Breast epithelium (tissue), 4 donors: Measurements from ENCODE around the gene PUSL1. TPM values are rescaled to one million over a fixed set of nuclear protein-coding genes. Genes with fewer than 3 reads are reported as not detected.

Experiments used
- DNase-seq, 2 donors: peaks; one replicate each; pipeline ENCODE4 v3.0.0-alpha.2; 2019; ENCODE audit warnings: low spot score in 2 of 2
- H3K27ac ChIP-seq, 2 donors: fragments of 200-600 bp; sonication (generic) in 1 of 2; one replicate each; pipeline ENCODE4 v1.5.1; 2016 to 2019; ENCODE audit warnings: mild to moderate bottlenecking in 1 of 2
- H3K27me3 ChIP-seq, 2 donors: fragments of 200-600 bp; sonication (generic) in 1 of 2; one replicate each; pipeline versions ENCODE4 v1.5.1 to v1.6.0; 2017 to 2019; ENCODE audit warnings: control low read depth in 1 of 2, mild to moderate bottlenecking in 1 of 2
- H3K36me3 ChIP-seq: fragments of 200-600 bp; one replicate; pipeline ENCODE4 v1.5.1; 2019
- H3K4me1 ChIP-seq, 2 donors: fragments of 200-600 bp; sonication (generic); one replicate each; pipeline ENCODE4 v1.5.1; 2016 to 2019; ENCODE audit warnings: control low read depth in 1 of 2
- H3K4me3 ChIP-seq, 3 donors: fragments of 200-600 bp; sonication (generic); 1 replicate in 2 of 3; 2 replicates in 1 of 3; pipeline ENCODE4 v1.5.1; 2016 to 2019; ENCODE audit warnings: mild to moderate bottlenecking in 3 of 3, moderate library complexity in 2 of 3
- H3K9me3 ChIP-seq, 2 donors: fragments of 200-600 bp; sonication (generic) in 1 of 2; one replicate each; pipeline ENCODE4 v1.5.1; 2016 to 2019; ENCODE audit warnings: control low read depth in 1 of 2
- CTCF ChIP-seq, 3 donors: fragments of 450-650 bp; IDR thresholded peaks; one replicate each; pipeline ENCODE4 v1.5.1; 2016 to 2017; ENCODE audit warnings: antibody characterized with exemption in 3 of 3, mild to moderate bottlenecking in 3 of 3, moderate library complexity in 3 of 3
- POLR2A ChIP-seq: fragments of 450-650 bp; IDR thresholded peaks from one replicate; pipeline ENCODE4 v1.6.1; 2016; ENCODE audit warnings: antibody characterized with exemption, mild to moderate bottlenecking, moderate library complexity
- POLR2AphosphoS5 ChIP-seq, 3 donors: sonication (generic); formaldehyde crosslinking; IDR thresholded peaks; one replicate each; pipeline ENCODE4 v1.6.1; 2017; ENCODE audit warnings: antibody characterized with exemption in 3 of 3
- intact Hi-C: fragments of 100-400 bp; cut with DNase I; formaldehyde crosslinking; loops from one replicate; pipeline ENCODE4 v1.15.1; 2023; ENCODE audit warnings: low total_unique reads
- total RNA-seq, 3 donors: library from RNA; depleted of rRNA; stranded (reverse); fragments of >200 nt; gene quantifications; one replicate each; pipeline ENCODE4 v1.1.0, GENCODE V29; 2016

PUSL1 gene, protein sequence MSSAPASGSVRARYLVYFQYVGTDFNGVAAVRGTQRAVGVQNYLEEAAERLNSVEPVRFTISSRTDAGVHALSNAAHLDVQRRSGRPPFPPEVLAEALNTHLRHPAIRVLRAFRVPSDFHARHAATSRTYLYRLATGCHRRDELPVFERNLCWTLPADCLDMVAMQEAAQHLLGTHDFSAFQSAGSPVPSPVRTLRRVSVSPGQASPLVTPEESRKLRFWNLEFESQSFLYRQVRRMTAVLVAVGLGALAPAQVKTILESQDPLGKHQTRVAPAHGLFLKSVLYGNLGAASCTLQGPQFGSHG
- total RNA-seq: 10 to 100 TPM; 16.0 to 27.5 (median 22.0) TPM

DNA sequence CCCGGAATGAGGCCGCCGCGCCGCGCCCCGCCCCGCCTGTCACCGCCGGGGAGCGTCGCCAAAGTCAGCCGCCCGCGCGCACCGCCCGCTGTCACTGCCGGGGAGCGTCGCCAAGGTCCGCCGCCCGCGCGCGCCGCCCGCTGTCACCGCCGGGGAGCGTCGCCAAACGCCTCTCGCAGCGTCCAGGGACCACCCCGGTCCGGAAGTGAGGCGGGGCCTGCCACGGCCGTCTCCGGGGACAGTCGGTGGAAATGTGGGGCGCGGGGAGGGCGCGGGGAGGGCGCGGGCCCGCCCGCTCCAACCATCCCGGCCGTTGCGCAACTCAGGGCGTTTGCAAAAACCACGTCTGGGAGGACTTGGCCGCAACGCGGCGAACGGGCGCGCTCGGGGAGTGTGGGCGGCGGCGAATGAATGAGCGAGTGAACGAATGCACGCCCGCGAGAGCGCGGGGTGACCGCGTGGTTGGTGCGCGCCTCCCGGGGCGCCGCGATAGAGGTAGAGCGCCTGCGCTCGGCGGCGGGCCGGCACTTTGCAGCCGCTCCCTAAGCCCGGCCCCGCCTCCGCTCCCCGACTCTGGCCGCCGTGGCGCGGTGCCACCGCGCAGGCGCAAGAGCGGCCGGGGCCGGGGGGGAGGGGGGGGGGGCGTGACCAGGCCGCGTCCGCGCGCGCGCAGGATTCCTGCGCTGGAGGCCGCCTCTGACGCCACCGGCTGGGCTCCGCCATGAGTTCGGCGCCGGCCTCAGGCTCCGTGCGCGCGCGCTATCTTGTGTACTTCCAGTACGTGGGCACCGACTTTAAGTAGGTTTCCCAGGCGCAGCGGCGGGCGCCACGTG, at the start of gene PUSL1, which contains the start of gene ACAP3:
TSS of gene PUSL1 (plus strand) at position 675 of the 833 bp plus-strand sequence. CDS start at position 722, 47 bp downstream.
TSS of gene ACAP3 (minus strand) at position 8 of the 833 bp plus-strand sequence. CDS start 115 bp downstream, outside the sequence.
- intact Hi-C loops: no loop called here
- Histone ChIP-seq H3K4me1 (peaks cover 25 to 34% of the 10 kb centered on the region in 2 donors), H3K27me3 (no peaks in the 10 kb centered on the region), H3K4me3 (peak within 1 kb of the TSS; percentile 78 to 86 (median 80)), H3K9me3 (no peaks in the 10 kb centered on the region), H3K36me3 (peaks cover 5% of the 10 kb centered on the region), H3K27ac (peak within 1 kb of the TSS; percentile 90 to 93)
- peak; percentile 83 to 86 for DNase-seq
- TF ChIP-seq POLR2AphosphoS5 (IDR thresholded peaks at IDR 0.05): peak; percentile 56 to 85 (median 75)
- TF ChIP-seq CTCF (IDR thresholded peaks at IDR 0.05): peak in 2 of 3 donors; percentile 10 to 17
- TF ChIP-seq POLR2A: no peak

GRCh38 chr1:1259119-1259488, 49.3 kb upstream of the PUSL1 start:
- Histone ChIP-seq H3K4me1 (no peaks in the 10 kb centered on the region), H3K27ac (no peak overlapping the region), H3K4me3 (no peak overlapping the region), H3K36me3 (peaks cover 18% of the 10 kb centered on the region), H3K9me3 (no peaks in the 10 kb centered on the region), H3K27me3 (no peaks in the 10 kb centered on the region)
- intact Hi-C loops: loop anchor here (5.0 kb wide), 1 partner anchor 183 kb away; no protein-coding TSS in a partner anchor
- DNase-seq: no peak
- TF ChIP-seq POLR2AphosphoS5 (IDR thresholded peaks at IDR 0.05) (no peak), CTCF (IDR thresholded peaks at IDR 0.05) (no peak), POLR2A (no peak)

- Histone ChIP-seq H3K9me3 (no peaks in the 10 kb centered on the region), H3K27ac (no peak overlapping the region), H3K4me1 (no peaks in the 10 kb centered on the region), H3K4me3 (no peak overlapping the region), H3K36me3 (peaks cover 18% of the 10 kb centered on the region), H3K27me3 (no peaks in the 10 kb centered on the region)
- no peak for TF ChIP-seq CTCF (IDR thresholded peaks at IDR 0.05)
- no peak for TF ChIP-seq POLR2AphosphoS5 (IDR thresholded peaks at IDR 0.05)
- no peak for TF ChIP-seq POLR2A
- intact Hi-C loops: loop anchor here (5.0 kb wide), 1 partner anchor 183 kb away; no protein-coding TSS in a partner anchor
- no peak for DNase-seq
Measured at GRCh38 chr1:1259540-1259939, 48.9 kb upstream of the PUSL1 start.

- H3K4me3 ChIP-seq: no peak overlapping the region
- no peaks in the 10 kb centered on the region for H3K4me1 ChIP-seq
- no peak overlapping the region for H3K27ac ChIP-seq
- TF ChIP-seq CTCF (IDR thresholded peaks at IDR 0.05) (no peak), POLR2A (no peak), POLR2AphosphoS5 (IDR thresholded peaks at IDR 0.05) (no peak)
- no peaks in the 10 kb centered on the region for H3K27me3 ChIP-seq
- H3K9me3 ChIP-seq: no peaks in the 10 kb centered on the region
- DNase-seq: no peak
- intact Hi-C loops: loop anchor here (5.0 kb wide), 1 partner anchor 182 kb away; no protein-coding TSS in a partner anchor
- peaks cover 15% of the 10 kb centered on the region for H3K36me3 ChIP-seq
Measured at GRCh38 chr1:1259951-1260600, 48.3 kb upstream of the PUSL1 start.
